Bronchial epithelial cell (primary cell): ENCODE data around the gene H6PD. TPM values are rescaled to one million over a fixed set of nuclear protein-coding genes. Genes with fewer than 3 reads are reported as not detected.

Experiments used
- DNase-seq: peaks from one replicate; pipeline ENCODE4 v3.0.0-alpha.2; 2010; ENCODE audit warnings: low read depth
- FAIRE-seq: peaks from 2 replicates; lab custom pipeline; 2011; peaks lifted over from hg19 to GRCh38; lab: Jason Lieb, UNC
- H3K27me3 ChIP-seq: 2 replicates; pipeline ENCODE4 v1.5.1; 2011; ENCODE audit warnings: low read length; ENCODE audit not compliant: control insufficient read depth, insufficient read depth
- H3K36me3 ChIP-seq: 2 replicates; pipeline ENCODE4 v1.5.1; 2011; ENCODE audit warnings: low read length; ENCODE audit not compliant: control insufficient read depth, insufficient read depth
- H3K4me3 ChIP-seq: 2 replicates; pipeline ENCODE4 v1.5.1; 2011; ENCODE audit warnings: mild to moderate bottlenecking, low read depth, low read length, control low read depth
- total RNA-seq: library from RNA; depleted of rRNA; stranded (reverse); fragments of >200 nt; gene quantifications from 2 replicates; pipeline ENCODE4 v1.2.1, GENCODE V29; 2014
- TF ChIP-seq, protein P1 (sequence below): IDR thresholded peaks from 2 replicates; pipeline ENCODE4 v1.5.1; 2011; ENCODE audit warnings: mild to moderate bottlenecking, moderate library complexity, low read length, control low read depth, inconsistent platforms; ENCODE audit not compliant: insufficient read depth, severe bottlenecking

H6PD gene
- total RNA-seq, 1 donor from 2014 or later, result 5.5 TPM

DNA sequence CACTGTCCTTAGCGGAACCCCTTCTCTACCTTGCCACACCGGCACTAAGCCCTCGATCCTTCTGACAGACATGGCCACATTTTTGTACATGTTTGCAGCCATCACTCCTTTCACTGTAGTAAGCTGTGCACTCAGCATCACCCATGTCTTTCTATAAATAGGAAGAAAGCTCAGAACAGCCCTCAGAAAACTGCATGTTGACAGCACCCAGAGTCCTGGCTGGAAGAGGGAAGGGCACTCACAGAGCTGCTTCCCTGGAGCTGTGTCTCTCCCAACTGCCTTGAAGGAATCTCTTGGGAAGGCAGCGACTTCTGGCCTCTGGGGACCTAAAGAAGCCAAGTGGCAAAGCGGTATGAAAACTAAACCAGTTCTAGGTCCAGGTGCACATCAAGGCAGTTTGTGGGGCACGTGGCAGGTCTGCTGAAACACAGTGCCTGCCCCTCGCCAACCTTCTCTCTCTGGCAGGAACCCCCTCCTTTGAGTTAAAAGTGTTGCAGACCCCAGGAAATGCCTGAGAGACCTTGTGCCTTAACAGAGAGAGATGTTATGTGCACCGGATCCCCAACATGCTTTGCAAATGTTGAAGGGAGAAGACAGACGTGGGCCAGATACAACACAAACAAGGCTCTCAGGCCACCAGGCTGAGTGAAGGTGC is 41.9 kb upstream of the H6PD start:
- TF ChIP-seq, protein P1, sequence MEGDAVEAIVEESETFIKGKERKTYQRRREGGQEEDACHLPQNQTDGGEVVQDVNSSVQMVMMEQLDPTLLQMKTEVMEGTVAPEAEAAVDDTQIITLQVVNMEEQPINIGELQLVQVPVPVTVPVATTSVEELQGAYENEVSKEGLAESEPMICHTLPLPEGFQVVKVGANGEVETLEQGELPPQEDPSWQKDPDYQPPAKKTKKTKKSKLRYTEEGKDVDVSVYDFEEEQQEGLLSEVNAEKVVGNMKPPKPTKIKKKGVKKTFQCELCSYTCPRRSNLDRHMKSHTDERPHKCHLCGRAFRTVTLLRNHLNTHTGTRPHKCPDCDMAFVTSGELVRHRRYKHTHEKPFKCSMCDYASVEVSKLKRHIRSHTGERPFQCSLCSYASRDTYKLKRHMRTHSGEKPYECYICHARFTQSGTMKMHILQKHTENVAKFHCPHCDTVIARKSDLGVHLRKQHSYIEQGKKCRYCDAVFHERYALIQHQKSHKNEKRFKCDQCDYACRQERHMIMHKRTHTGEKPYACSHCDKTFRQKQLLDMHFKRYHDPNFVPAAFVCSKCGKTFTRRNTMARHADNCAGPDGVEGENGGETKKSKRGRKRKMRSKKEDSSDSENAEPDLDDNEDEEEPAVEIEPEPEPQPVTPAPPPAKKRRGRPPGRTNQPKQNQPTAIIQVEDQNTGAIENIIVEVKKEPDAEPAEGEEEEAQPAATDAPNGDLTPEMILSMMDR, result no peak
- FAIRE-seq (peak; percentile 58), DNase-seq (no peak)
- no peaks in the 10 kb centered on the region for H3K36me3 ChIP-seq
- H3K4me3 ChIP-seq, result no peak overlapping the region
- no peaks in the 10 kb centered on the region for H3K27me3 ChIP-seq

DNA sequence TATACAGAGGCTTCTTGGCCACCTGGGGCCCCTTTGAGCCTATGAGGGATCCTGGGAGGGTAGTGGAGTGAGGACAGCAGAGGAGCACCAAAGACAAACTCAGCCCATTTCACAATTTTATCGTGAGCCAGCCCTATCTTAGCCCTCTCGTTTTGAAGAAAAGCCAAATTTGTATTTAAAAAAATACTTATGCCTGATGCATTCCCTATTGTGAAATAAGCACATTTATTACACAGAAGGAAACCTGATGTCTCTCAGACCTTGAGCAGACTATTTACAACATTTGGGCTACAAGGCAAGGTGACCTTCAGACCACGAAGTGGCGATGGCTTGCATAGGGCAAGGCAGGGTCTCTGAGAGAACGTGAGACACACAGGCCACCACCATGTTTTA is 41.3 kb upstream of the H6PD start:
- FAIRE-seq (no peak), DNase-seq (no peak)
- no peak overlapping the region for H3K4me3 ChIP-seq
- peaks cover 2% of the 10 kb centered on the region for H3K27me3 ChIP-seq
- TF ChIP-seq, protein P1, result no peak
- H3K36me3 ChIP-seq, result no peaks in the 10 kb centered on the region

DNA sequence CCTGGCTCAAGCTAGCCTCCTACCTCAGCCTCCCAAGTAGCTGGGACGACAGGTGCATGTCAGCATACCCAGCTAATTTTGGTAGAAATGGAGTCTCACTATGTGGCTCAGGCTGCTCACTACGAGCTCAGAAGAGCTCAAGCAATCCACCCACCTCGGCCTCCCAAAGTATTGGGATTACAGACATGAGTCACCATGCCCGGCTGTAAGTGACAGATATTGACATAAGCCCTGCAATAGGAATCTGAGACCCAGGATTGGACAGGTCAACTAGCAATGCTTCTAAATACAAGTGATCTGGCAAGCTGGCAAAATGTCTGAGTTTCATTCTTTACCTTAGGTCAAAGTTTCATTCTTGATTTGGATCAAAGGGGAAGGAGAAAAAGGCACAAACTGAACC is 40.5 kb upstream of the H6PD start:
- TF ChIP-seq, protein P1, result no peak
- H3K4me3 ChIP-seq, result no peak overlapping the region
- FAIRE-seq (no peak), DNase-seq (peak; percentile 70)
- peaks cover 6% of the 10 kb centered on the region for H3K27me3 ChIP-seq
- H3K36me3 ChIP-seq, result no peaks in the 10 kb centered on the region

DNA sequence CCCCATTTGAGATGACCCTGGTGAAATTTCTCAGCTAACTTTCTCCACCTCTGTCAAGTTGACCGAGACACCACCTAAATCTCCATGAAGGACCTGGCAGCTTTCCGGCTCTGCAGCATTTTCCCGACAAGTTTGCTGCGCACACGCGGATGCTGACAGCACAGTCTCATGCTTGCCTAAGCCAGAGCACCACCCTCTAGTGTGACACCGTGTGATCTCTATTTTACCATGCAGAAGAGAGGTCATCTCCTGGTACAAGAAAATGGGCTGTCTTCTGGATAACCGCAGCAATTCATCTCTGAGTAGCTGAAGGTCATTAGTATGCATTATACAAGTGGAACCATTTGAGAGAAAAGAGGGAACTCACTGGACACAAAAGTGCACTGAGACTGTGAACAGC is 38.9 kb upstream of the H6PD start:
- Histone ChIP-seq H3K36me3 (no peaks in the 10 kb centered on the region), H3K27me3 (peaks cover 7% of the 10 kb centered on the region), H3K4me3 (no peak overlapping the region)
- FAIRE-seq (no peak), DNase-seq (no peak)
- TF ChIP-seq, protein P1, result no peak

DNA sequence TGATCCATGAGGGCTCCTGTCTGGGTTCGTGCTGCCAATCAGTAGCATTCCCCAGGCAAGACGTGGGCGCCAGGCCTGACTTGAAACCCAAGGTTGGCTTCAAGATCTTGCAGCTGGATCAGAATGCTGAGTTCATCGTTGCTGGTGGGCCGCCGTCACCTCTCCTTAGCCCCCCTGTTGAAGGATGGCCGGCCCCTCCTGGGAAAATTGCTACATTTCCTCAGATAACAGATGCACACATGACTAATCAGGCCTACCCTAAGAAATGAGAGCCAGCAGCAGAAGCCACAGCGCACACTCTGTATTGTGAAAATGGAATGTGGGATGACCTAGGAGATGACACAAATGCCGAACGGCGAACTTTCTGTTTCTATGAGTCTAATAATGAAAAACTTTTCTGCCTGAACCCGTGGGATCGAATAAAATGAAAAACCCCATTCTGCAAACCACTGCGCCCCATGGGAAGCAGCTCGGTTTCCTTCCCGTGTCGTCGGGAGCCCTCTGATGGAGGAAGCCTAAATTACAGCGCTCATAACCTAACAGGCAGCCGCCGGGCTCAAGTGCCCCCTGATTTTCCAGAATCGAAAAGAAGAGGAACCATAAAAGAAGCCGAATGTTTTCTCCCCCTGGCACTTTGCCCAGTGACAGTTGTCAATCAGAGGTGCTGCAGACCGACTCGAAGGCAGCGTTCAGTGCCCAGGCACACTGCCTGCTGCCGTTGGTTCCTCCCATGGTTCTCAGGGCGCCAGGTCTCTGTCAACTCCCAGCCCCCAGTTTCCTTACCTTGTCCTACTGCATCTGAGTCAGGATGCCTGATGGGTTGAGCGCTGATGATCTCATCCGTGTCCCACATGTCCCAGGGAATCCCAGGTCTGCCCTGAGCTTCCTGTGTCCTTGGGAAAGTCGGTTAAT is 38.2 kb upstream of the H6PD start:
- Histone ChIP-seq H3K27me3 (peaks cover 7% of the 10 kb centered on the region), H3K36me3 (no peaks in the 10 kb centered on the region), H3K4me3 (no peak overlapping the region)
- TF ChIP-seq, protein P1, result peak; percentile 78
- DNase-seq, result peak; percentile 61
- no peak for FAIRE-seq
